Gastroesophageal sphincter (tissue), 4 donors: ENCODE data around the gene AHRR. TPM values are rescaled to one million over a fixed set of nuclear protein-coding genes. Genes with fewer than 3 reads are reported as not detected.

Experiments used
- ATAC-seq: fragments of 150-250 bp; one replicate; pipeline ENCODE4 v1.9.1; 2016; ENCODE audit warnings: mild to moderate bottlenecking, moderate library complexity
- H3K27ac ChIP-seq, 4 donors: fragments of 200-600 bp; sonication (generic) in 3 of 4; 1 replicate in 3 of 4; 2 replicates in 1 of 4; pipeline ENCODE4 v1.5.1; 2016 to 2019
- H3K27me3 ChIP-seq: fragments of 200-600 bp; sonication (generic); one replicate; pipeline ENCODE4 v1.5.1; 2019
- H3K36me3 ChIP-seq, 2 donors: fragments of 200-600 bp; sonication (generic); one replicate each; pipeline ENCODE4 v1.5.1; 2019; ENCODE audit warnings: control low read depth in 1 of 2
- H3K4me1 ChIP-seq, 3 donors: fragments of 200-600 bp; sonication (generic); 1 replicate in 2 of 3; 2 replicates in 1 of 3; pipeline ENCODE4 v1.5.1; 2016 to 2019; ENCODE audit warnings: control low read depth in 2 of 3
- H3K4me3 ChIP-seq, 2 donors: fragments of 200-600 bp; sonication (generic); one replicate each; pipeline ENCODE4 v1.5.1; 2019; ENCODE audit warnings: mild to moderate bottlenecking in 1 of 2, moderate library complexity in 1 of 2
- H3K9me3 ChIP-seq, 3 donors: fragments of 200-600 bp; sonication (generic); one replicate each; pipeline ENCODE4 v1.5.1; 2017 to 2019; ENCODE audit warnings: control low read depth in 2 of 3
- EP300 ChIP-seq: sonication (generic); formaldehyde crosslinking; IDR thresholded peaks from one replicate; pipeline ENCODE4 v1.6.1; 2017; ENCODE audit warnings: antibody characterized with exemption, mild to moderate bottlenecking
- POLR2A ChIP-seq, 2 donors: fragments of 450-650 bp; IDR thresholded peaks; one replicate each; pipeline ENCODE4 v1.6.1; 2017; ENCODE audit warnings: antibody characterized with exemption in 2 of 2, mild to moderate bottlenecking in 2 of 2, moderate library complexity in 1 of 2
- POLR2AphosphoS5 ChIP-seq: sonication (generic); formaldehyde crosslinking; IDR thresholded peaks from one replicate; pipeline ENCODE4 v1.6.1; 2017; ENCODE audit warnings: antibody characterized with exemption
- WGBS, 2 donors: methylation state at CpG; one replicate each; pipeline ENCODE4 v1.1.5; 2018; ENCODE audit warnings: low coverage in 1 of 2; 5-methylcytosine and 5-hydroxymethylcytosine counted together
- total RNA-seq, 4 donors: library from RNA; depleted of rRNA; stranded (reverse); fragments of >200 nt; gene quantifications; one replicate each; pipeline ENCODE4 v1.1.0, GENCODE V29; 2016
- TF ChIP-seq, protein P1 (sequence below), 4 experiments: fragments of 200-600 bp in 2 of 4; fragments of 450-650 bp in 2 of 4; sonication (generic) in 1 of 4; IDR thresholded peaks; one replicate each; pipeline ENCODE4 v1.5.1; 2017 to 2019; ENCODE audit warnings: antibody characterized with exemption in 4 of 4, mild to moderate bottlenecking in 2 of 4, moderate library complexity in 2 of 4

Gene AHRR
- total RNA-seq, 4 donors from 2014 or later: 0.15 to 1.7 (median 0.45) TPM

DNA sequence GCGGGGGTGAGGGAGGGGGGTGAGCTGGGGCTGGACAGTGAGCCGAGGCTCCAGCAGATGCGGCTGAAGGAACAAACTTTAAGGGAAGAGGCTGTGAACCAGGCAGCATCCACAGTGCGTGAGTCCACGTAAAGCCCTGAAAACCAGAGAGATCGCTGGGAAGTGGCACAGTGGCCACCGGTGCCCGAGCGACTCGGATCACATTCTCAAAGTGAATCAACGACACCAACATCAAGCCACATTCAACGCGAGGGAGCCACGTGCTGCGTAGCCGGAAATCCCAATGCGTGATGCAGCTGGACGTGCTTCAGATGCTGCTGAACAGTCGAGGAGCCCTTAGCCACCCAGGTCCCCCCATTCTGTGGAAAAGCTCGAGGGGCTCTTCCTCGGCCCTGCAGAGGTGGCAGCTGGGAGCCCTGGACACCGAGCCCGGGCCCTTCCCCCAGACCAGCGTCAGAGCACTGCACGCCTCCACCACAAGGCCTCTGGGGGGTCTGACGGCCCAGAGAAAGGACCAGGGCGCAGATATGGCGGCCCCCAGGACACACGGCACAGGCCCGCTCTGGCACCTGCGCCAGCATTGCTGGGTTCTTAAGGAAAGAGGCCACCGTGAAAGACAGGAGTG is 67.8 kb downstream of the AHRR start:
- H3K27me3 ChIP-seq: peaks cover 22% of the 10 kb centered on the region
- 78 to 100% methylated on average over 1 to 5 of the region's 32 CpGs for WGBS, 2 donors
- TF ChIP-seq, protein P1, sequence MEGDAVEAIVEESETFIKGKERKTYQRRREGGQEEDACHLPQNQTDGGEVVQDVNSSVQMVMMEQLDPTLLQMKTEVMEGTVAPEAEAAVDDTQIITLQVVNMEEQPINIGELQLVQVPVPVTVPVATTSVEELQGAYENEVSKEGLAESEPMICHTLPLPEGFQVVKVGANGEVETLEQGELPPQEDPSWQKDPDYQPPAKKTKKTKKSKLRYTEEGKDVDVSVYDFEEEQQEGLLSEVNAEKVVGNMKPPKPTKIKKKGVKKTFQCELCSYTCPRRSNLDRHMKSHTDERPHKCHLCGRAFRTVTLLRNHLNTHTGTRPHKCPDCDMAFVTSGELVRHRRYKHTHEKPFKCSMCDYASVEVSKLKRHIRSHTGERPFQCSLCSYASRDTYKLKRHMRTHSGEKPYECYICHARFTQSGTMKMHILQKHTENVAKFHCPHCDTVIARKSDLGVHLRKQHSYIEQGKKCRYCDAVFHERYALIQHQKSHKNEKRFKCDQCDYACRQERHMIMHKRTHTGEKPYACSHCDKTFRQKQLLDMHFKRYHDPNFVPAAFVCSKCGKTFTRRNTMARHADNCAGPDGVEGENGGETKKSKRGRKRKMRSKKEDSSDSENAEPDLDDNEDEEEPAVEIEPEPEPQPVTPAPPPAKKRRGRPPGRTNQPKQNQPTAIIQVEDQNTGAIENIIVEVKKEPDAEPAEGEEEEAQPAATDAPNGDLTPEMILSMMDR (IDR thresholded peaks at IDR 0.05): no peak
- TF ChIP-seq POLR2A (IDR thresholded peaks at IDR 0.05) (no peak), POLR2AphosphoS5 (no peak), EP300 (no peak)
- H3K4me1 ChIP-seq: no peaks in the 10 kb centered on the region
- no peaks in the 10 kb centered on the region for H3K36me3 ChIP-seq
- H3K27ac ChIP-seq: no peak overlapping the region
- ATAC-seq: no peak
- H3K4me3 ChIP-seq: no peak overlapping the region
- peaks cover 0 to 21% (median 0%) of the 10 kb centered on the region in 3 donors for H3K9me3 ChIP-seq

DNA sequence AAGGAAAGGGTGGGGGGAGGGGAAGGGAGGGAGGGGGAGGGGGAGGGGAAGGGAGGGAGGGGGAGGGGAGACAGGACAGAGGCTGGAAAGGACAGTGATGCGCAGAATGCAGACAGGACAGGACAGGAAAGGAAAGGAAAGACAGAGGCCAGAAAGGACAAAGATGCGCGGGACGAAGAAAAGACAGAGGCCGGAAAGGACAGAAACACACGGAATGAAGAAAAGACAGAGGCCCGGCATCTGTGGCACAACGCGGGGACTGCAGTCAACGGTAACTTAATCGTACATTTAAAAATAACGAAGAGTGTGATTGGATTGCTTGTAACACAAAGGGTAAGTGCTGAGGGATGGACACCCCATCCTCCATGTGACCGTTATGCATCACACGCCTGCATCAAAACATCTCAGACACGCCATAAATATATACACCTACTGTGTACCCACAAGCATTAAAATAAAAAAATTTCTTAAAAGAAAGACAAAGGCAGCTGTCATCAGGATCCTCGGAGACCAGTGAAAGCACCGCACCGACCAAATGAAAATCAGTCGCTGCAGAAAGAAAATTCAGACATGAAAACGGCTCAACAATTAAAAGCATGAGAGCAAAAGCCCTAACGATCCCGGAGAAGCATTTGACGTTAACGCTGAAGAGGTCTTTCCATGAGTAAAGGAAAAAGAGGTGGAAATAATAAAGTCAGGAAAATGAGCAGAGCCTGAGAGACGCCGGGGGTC is 68.5 kb downstream of the AHRR start:
- no peak overlapping the region for H3K27ac ChIP-seq

DNA sequence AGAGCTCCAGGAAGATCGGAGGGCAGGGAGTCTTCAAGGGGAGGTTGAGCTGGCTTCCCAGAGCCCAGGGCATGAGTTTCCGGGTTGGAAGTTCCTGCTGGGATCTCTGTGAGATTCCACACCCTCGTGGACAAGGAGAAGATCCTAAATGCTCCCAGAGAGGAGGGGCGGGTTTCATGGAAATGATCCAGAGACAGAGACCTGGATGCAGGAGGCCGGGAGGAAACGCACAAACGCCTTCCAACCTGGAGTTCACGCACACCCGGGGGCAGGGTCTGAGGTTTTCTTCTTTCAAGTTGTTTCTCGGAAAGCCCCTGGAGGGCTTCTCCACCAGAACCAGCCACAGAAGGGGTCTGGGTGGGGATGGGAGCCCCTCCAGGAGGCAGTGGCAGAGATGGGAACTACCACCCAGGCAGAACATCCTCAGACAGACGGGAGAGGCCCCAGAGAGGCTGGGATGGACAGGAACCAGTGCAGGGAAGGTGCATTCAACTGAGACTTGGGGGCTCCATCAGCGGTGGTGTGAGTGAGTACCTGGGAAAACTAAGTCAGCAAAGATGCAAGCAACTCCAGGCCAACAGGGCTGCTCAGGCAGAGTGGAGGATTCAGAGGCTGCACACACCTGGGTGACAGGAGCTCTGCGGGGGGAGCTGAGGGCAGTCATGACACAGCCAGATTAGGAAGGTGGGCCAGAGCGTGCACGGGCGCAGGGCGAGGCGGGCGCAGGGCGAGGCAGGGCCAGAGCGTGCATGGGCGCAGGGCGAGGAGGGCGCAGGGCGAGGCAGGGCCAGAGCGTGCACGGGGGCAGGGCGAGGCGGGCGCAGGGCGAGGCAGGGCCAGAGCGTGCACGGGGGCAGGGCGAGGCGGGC is 69.3 kb downstream of the AHRR start:
- Histone ChIP-seq H3K27me3 (peaks cover 22% of the 10 kb centered on the region), H3K4me1 (no peaks in the 10 kb centered on the region), H3K9me3 (peaks cover 0 to 7% (median 0%) of the 10 kb centered on the region in 3 donors), H3K36me3 (no peaks in the 10 kb centered on the region), H3K27ac (no peak overlapping the region), H3K4me3 (no peak overlapping the region)
- TF ChIP-seq POLR2A (IDR thresholded peaks at IDR 0.05): no peak
- TF ChIP-seq, protein P1 (IDR thresholded peaks at IDR 0.05): no peak
- TF ChIP-seq POLR2AphosphoS5: no peak
- no peak for TF ChIP-seq EP300
- no peak for ATAC-seq
- 62 to 76% methylated on average over 9 to 21 of the region's 35 CpGs for WGBS, 2 donors

More for the DNA sequence above, 68.5 kb downstream of the AHRR start:
- Histone ChIP-seq H3K27me3 (peaks cover 22% of the 10 kb centered on the region), H3K4me3 (no peak overlapping the region), H3K9me3 (peaks cover 0 to 15% (median 0%) of the 10 kb centered on the region in 3 donors), H3K4me1 (no peaks in the 10 kb centered on the region), H3K36me3 (no peaks in the 10 kb centered on the region)
- no peak for ATAC-seq
- TF ChIP-seq EP300: no peak
- TF ChIP-seq POLR2A (IDR thresholded peaks at IDR 0.05): no peak
- WGBS, 2 donors: 79 to 84% methylated on average over 20 to 26 of the region's 26 CpGs

DNA sequence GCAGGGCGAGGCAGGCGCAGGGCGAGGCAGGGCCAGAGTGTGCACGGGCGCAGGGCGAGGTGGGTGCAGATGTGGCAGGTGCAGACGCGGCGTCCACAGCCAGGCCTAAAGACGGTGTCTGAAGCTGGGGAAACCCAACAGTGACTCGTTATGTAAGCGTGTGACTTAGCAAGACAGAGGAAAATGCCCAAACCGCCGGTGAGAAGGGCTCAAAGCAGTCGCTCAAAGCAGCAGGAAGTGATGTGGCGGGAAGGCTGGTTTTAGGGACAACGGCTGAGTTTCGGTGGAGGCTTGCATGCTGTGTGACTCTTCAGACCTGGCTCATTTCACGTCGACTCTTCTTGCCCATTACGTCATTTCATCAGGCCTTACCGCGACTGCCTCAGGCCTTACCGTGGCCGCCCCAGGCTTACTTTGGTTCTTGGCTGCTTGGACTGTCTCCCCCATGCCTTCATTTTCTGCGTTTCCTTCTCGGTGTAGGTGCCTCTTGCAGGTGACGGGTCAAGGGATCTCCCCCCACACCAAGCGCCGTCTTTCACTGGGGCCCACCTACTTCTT is 71.0 kb downstream of the AHRR start:
- Histone ChIP-seq H3K27ac (no peak overlapping the region), H3K4me3 (no peak overlapping the region), H3K27me3 (peaks cover 15% of the 10 kb centered on the region), H3K4me1 (no peaks in the 10 kb centered on the region), H3K9me3 (no peaks in the 10 kb centered on the region), H3K36me3 (no peaks in the 10 kb centered on the region)
- 82 to 87% methylated on average over 16 to 20 of the region's 30 CpGs for WGBS, 2 donors
- TF ChIP-seq, protein P1 (IDR thresholded peaks at IDR 0.05): no peak
- TF ChIP-seq EP300 (no peak), POLR2AphosphoS5 (no peak), POLR2A (IDR thresholded peaks at IDR 0.05) (no peak)
- ATAC-seq: no peak

DNA sequence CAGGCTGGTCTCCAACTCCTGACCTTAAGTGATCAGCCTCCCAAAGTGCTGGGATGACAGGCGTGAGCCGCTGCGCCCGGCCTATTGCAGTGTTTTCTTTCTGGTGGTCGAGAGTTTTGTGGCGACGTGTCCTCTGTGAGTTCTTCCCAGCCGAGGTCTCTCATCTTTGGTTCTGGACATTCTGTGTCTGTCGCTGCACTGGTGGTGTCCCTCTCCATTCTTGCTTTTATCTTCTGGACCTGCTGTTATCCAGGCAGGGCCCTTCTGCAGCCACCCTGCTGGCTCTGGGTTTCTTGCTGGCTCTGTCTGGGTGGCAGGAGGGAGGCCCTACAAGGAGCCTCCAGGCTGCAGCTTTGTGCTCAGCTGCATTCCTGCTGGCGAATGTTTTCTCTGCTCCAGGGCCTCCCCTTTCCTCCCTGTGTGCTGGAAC is 72.3 kb downstream of the AHRR start:
- Histone ChIP-seq H3K4me1 (no peaks in the 10 kb centered on the region), H3K36me3 (no peaks in the 10 kb centered on the region), H3K9me3 (no peaks in the 10 kb centered on the region), H3K4me3 (no peak overlapping the region), H3K27ac (no peak overlapping the region), H3K27me3 (peaks cover 2% of the 10 kb centered on the region)
- 81 to 100% methylated on average over 1 to 9 of the region's 10 CpGs for WGBS, 2 donors
- ATAC-seq: no peak
- TF ChIP-seq POLR2A (IDR thresholded peaks at IDR 0.05) (no peak), EP300 (no peak), POLR2AphosphoS5 (no peak)
- TF ChIP-seq, protein P1 (IDR thresholded peaks at IDR 0.05): no peak
